Ishikawa (cell line): ENCODE measurements around the gene TMBIM1.

ENCODE experiments used
- CEBPB ChIP-seq: IDR thresholded peaks from 2 replicates; pipeline ENCODE4 v1.6.1; 2012
- CREB1 ChIP-seq: IDR thresholded peaks from 2 replicates; pipeline ENCODE4 v1.6.1; 2012; ENCODE audit warnings: low read depth
- EGR1 ChIP-seq: IDR thresholded peaks from 2 replicates; pipeline ENCODE4 v1.6.1; 2012
- EP300 ChIP-seq: IDR thresholded peaks from 2 replicates; pipeline ENCODE4 v1.6.1; 2012; ENCODE audit warnings: borderline replicate concordance
- FOXM1 ChIP-seq: IDR thresholded peaks from 2 replicates; pipeline ENCODE4 v1.6.1; 2012; ENCODE audit warnings: low read depth, borderline replicate concordance
- NFIC ChIP-seq: IDR thresholded peaks from 2 replicates; pipeline ENCODE4 v1.6.1; 2012
- RAD21 ChIP-seq: IDR thresholded peaks from 2 replicates; pipeline ENCODE4 v1.6.1; 2012; ENCODE audit warnings: low read depth
- REST ChIP-seq: IDR thresholded peaks from 2 replicates; pipeline ENCODE4 v1.6.1; 2012; ENCODE audit warnings: low read depth, mild to moderate bottlenecking
- TAF1 ChIP-seq: IDR thresholded peaks from 2 replicates; pipeline ENCODE4 v1.6.1; 2012; ENCODE audit warnings: low read depth, mild to moderate bottlenecking
- TCF12 ChIP-seq: IDR thresholded peaks from 2 replicates; pipeline ENCODE4 v1.6.1; 2012; ENCODE audit warnings: low read depth
- TEAD4 ChIP-seq: IDR thresholded peaks from 2 replicates; pipeline ENCODE4 v1.6.1; 2012
- USF1 ChIP-seq: IDR thresholded peaks from 2 replicates; pipeline ENCODE4 v1.6.1; 2012
- YY1 ChIP-seq: IDR thresholded peaks from 2 replicates; pipeline ENCODE4 v1.6.1; 2012; ENCODE audit warnings: low read depth
- ZBTB7A ChIP-seq: IDR thresholded peaks from 2 replicates; pipeline ENCODE4 v1.6.1; 2012; ENCODE audit warnings: low read depth
- TF ChIP-seq, protein P1 (sequence below): IDR thresholded peaks from 2 replicates; pipeline ENCODE4 v1.6.1; 2012

The TMBIM1 gene

GRCh38 chr2:218275371-218276072, 16.8 kb downstream of the TMBIM1 start:
- no peak for TF ChIP-seq REST
- TF ChIP-seq TAF1 = no peak
- no peak for TF ChIP-seq EGR1
- no peak for TF ChIP-seq NFIC
- no peak for TF ChIP-seq TCF12
- TF ChIP-seq RAD21 = no peak
- no peak for TF ChIP-seq USF1
- TF ChIP-seq, protein P1, sequence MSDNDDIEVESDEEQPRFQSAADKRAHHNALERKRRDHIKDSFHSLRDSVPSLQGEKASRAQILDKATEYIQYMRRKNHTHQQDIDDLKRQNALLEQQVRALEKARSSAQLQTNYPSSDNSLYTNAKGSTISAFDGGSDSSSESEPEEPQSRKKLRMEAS = no peak
- TF ChIP-seq TEAD4 = no peak
- no peak for TF ChIP-seq YY1
- TF ChIP-seq EP300 = no peak
- no peak for TF ChIP-seq CREB1
- no peak for TF ChIP-seq FOXM1
- TF ChIP-seq ZBTB7A = no peak
- TF ChIP-seq CEBPB = no peak

DNA sequence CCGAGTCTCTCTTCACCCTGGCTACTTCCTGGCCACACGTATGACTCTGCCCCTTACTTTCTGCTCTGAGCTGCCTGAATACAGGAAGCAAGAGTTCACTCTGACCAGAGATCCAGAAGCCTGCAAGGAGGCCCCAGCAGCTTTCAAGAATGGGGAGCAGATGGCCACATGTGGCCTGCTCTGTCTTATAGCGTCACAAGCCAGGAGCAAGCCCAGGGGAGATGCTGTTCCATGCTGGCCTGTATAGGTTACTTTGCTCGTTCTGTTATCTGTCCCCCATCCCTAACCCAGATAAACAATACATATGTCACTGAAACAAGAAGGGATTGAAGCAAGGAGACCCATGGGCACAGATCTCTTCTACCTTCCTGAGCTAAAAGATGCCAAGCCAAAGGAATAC, 17.7 kb downstream of the TMBIM1 start:
- no peak for TF ChIP-seq YY1
- TF ChIP-seq CREB1 = no peak
- no peak for TF ChIP-seq FOXM1
- no peak for TF ChIP-seq TAF1
- TF ChIP-seq REST = no peak
- TF ChIP-seq TEAD4 = no peak
- no peak for TF ChIP-seq USF1
- TF ChIP-seq CEBPB = no peak

DNA sequence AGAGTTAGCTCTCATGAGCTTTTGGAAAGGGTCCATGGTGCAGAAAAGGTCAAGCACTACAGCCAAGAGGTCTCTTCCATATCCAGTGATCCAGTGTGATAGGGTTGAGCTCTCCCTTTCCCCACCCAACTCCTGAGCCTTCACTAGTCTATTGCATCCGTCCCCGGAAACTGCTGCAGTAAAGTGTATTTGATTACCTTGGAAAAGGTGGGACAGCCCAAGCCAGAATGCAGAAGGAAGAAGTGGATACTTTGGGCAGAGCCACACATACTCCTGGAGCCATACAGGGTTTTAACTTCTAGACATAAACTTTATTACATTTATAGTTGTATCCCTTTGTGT, 18.4 kb downstream of the TMBIM1 start:
- TF ChIP-seq REST (no peak), FOXM1 (no peak), CREB1 (no peak), CEBPB (no peak), RAD21 (no peak), ZBTB7A (no peak), TAF1 (no peak), TEAD4 (no peak), YY1 (no peak), USF1 (no peak), EGR1 (no peak), NFIC (no peak), TCF12 (no peak), EP300 (no peak)
- TF ChIP-seq, protein P1 = no peak

GRCh38 chr2:218272531-218273212, 19.6 kb downstream of the TMBIM1 start:
- TF ChIP-seq NFIC = peak; percentile 78
- peak; percentile 93 for TF ChIP-seq RAD21
- no peak for TF ChIP-seq EGR1
